Colon (tissue), 2 donors: ENCODE results near the gene AARS1.
"Not testable (repeated sequence)": the region's sequence is repeated elsewhere in the genome, so short reads cannot be mapped to it uniquely, and the experiment has no call there.

Experiments
- FAIRE-seq: peaks from 2 replicates; lab custom pipeline; 2012; peaks lifted over from hg19 to GRCh38; lab: Jason Lieb, UNC
- donor health status: control.
- donor health status: control.

The AARS1 gene

DNA sequence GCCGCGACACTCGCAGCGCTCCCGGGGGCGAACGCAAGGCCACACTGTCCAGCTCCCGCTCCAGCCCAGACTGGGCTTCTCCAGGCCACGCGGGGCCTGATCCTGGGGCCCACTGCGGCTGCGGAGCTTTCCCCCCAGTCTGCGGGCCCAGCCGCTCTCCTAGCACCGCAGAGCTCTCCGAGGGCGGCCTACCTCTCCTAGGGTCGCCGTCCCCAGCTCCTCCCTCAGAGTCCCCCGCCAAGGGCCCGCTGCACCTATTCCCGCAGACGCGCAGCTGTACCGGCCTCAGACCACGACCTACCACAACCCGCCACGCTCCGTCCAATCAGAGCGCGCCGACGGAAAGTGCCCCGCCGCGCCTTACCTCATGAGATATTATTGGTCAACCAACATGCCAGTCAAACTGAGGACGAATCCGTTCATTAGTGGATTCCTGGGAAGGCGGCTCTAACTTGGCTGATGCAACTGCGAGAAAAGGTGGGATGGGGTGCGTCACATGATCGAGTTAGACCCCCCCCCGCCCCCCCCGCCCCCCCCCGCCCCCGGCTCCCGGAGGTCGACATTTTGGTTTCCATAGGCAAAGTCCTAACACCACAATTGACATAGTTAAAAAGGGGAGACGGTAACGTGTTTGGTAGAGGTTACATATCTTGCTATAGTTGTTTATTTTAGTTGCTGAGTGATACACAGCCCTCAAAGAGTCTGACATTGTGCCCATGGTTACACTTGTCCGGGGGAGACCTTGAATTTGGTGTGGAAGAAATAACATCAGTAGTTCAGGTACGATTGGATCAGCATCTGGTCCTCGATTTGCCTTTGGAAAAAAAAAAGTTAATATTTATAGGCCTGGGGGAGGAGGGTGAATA is at the start of gene AARS1:
TSS of gene AARS1 (minus strand) at position 278 of the 866 bp plus-strand sequence. CDS start 6,743 bp downstream, outside the sequence.
- no peak for FAIRE-seq

DNA sequence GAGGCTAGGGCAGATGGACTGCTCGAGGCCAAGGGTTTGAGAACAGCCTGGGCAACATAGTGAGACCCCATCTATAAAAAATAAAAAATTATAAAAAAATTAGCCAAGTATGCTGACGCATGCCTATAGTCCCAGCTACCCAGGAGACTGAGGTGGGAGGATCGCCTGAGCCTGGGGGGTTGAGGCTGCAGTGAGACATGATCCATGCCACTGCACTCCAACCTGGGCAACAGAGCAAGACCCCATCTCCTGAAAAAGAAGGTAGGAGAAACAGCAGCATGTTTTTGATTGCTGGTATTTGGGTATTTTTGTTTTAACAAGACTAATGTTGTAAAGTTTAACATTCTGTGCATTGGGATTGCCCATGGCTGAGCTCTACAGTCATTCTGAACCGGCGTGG is 48.5 kb upstream of the AARS1 start:
- no peak for FAIRE-seq

DNA sequence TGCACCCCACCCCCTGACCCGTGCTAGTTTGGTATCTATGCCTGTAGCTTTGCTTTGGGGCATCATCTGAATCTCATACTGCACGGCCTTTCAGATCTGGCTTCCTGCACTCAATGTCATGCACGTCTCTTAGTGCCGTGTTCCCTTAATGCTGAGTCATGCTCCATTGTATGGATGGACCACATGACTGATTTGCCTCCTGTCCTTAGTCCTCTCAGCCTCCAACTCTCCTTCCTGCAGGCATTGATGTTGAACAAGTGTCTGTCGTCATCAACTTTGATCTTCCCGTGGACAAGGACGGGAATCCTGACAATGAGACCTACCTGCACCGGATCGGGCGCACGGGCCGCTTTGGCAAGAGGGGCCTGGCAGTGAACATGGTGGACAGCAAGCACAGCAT is 43.4 kb upstream of the AARS1 start:
- FAIRE-seq = not testable (repeated sequence)

DNA sequence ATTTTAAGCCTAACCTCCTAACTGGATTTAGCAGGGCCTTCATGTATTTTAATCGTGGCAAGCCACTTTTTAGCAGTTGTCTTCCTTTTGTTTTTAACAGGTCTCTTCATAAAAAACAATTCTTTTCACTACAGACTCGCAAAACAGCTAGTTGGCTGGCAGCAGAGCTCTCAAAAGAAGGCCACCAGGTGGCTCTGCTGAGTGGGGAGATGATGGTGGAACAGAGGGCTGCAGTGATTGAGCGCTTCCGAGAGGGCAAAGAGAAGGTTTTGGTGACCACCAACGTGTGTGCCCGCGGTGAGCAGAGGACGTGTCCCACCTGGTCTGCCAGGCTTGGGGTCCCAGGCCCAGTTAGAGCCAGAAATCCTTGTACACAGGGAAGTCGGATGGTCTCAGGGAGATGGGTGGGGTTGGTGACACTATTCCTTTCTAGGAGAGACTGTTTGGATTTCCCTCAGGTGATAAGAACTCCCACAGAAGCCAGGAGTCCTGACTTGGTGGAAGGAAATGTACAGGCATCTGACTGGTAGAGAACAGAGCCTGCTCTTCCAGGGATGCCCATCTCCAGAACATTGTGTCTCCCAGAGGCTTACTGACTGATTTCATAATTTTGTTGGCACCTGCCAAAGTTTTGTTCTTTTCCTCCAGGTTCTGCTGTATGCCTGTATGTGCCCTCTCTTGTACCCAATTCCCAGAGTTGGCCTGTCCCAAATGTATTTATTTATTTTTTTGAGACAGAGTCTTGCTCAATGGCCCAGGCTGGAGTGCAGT is 42.5 kb upstream of the AARS1 start:
- FAIRE-seq = no peak

DNA sequence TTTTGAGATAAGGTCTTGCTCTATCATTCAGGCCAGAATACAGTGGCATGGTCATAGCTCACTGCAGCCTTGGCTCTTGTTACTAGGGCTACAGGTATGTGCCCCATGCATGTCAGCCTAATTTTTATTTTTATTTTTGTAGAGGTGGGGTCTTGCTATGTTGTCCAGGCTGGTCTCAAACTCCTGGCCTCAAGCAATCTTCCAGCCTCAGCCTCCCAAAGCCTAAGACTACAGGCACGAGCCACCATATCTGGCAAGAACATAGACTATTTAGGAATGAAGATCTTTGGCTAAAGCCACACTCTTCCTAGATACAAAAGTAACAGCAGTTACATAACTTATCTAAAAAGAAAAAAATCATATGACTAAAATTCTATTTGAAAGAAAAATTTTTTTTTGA is 41.8 kb upstream of the AARS1 start:
- FAIRE-seq = no peak

DNA sequence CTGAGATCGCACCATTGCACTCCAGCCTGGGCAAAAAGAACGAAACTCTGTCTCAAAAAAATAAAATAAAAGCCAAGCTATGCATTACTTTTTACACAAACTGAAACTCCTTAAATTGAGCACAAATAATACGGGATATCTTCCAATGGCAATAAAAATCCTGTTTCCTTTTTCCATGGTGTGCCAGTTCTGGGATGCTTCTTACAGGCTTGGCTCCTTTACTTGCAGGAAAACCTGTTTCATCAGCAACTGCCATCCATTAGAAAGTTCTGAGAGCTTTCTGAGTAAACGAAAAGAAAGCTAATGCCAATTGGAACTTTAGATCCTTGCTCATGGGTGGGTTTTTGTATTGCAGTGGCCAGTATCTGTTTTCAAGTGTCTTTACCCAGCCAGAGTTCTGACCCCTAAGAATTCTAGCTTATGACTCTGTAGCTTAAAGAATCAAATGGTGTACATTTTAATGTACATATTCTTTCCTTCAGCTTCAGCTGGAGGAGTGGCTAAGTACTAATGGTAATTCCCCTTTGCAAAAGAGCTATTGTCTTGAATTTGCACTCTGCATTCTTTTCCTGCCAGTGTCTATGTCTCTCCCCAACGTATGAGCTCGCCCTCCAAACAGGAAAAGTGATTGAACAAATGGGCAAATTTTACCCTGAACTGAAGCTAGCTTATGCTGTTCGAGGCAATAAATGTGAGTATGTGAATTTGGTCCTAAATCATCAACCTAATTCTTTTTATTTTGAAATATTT is 35.9 kb upstream of the AARS1 start:
- FAIRE-seq = no peak

DNA sequence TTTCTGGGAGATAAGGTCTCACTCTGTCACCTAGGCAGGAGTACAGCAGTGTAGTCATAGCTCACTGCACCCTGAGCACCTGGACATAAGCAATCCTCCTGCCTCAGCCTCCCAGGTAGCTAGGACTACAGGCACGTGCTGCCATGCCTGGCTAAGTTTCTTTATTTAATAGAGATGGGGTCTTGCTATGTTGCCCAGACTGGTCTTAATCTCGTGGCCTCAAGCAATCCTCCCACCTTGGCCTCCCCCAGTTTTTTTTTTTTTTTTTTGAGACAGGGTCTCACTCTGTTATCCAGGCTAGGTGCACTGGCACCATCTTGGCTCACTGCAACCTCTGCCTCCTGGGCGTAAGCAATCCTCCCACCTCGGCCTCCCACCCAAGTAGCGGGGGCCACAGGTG is 30.8 kb upstream of the AARS1 start:
- FAIRE-seq = no peak

DNA sequence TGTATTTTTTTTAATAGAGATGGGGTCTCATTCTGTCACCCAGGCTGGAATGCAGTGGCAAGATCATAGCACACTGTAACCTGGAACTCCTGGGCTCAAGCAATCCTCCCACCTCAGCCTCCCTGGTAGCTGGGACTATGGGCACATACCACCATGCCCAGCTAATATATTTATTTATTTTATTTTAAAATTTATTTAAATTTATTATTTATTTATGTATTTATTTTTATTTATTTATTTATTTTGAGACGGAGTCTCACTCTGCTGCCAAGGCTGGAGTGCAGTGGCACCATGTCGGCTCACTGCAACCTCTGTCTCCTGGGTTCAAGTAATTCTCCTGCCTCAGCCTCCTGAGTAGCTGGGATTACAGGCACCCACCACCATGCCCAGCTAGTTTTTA is 18.4 kb upstream of the AARS1 start:
- FAIRE-seq = not testable (repeated sequence)

DNA sequence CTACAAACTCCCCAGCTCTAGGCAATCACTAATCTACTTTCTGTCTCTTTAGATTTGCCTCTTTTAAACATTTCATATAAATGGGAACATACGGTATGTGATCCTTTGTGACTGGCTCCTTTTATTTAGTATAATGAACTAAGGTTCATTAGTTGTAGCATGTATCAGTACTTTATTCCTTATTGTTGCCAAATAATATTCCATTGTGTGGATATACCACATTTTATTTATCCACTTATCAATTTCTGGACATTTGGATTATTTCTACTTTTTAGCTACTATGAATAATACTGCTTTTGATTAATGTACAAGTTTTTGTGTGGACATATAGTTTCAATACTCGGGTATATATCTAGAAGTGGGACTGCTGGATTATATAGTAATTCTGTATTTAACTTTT is 17.6 kb upstream of the AARS1 start:
- FAIRE-seq = no peak

DNA sequence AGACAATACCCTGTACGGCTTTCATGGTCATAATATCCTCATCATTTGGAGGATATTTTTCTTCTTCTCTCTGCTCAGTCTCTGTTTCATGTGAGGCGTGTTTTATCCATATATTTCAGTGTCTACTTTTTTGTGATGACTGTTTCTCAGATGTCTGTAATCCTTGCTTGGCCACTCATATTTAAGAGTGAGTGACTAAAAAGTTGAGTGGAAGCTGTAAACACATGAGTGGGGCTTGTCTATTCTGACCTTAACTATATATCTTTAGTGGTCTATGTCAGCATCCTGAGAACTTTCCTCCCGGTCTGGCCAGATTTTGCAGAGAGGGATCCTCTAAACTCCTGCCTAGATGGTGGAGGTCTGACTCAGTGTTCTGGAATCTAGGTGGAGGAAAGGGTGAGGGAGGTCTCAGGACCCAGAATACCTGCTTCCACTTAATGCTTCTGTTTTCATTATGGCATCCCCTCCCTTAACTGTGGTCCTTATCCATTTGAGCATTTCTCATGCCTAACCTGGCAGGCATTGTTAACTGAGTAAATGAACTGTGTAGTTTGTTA is 15.7 kb upstream of the AARS1 start:
- FAIRE-seq = no peak

DNA sequence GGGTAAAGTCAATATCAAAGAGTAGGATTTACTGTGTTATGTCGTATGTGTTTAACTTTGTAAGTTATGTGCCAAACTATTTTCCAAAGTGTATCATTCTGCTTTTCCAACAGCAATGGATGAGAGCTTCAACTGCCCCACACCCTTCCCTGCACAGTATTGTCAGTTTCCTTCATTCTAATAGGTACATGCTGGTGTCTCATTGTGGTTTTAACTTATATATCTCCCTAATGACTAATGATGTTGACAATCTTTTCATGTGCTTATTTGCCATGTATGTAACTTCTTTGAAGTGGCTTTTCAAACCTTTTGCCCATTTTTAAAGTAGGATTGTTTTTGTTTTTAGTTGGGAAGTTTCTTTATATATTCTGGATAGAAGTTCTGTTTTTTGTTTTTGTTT is 13.4 kb upstream of the AARS1 start:
- FAIRE-seq = no peak

DNA sequence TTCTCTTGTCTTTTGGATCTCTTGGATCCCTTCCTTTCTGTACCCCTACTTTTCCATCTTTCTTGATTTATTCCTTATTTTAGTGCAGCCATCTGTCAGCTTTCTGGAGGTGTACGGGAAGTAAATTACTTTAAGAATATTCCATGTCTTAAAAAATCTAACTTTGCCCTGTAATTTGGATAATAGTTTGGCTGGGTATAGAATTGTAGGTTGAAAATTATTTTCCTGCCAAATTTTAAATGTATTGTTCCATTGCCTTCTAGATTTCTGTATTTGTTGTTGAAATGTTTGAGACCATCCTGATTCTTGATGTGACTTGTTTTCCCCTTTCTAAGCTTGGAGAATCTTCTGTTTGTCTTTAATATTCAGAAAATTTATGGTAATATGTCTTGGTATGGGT is 11.8 kb upstream of the AARS1 start:
- no peak for FAIRE-seq

DNA sequence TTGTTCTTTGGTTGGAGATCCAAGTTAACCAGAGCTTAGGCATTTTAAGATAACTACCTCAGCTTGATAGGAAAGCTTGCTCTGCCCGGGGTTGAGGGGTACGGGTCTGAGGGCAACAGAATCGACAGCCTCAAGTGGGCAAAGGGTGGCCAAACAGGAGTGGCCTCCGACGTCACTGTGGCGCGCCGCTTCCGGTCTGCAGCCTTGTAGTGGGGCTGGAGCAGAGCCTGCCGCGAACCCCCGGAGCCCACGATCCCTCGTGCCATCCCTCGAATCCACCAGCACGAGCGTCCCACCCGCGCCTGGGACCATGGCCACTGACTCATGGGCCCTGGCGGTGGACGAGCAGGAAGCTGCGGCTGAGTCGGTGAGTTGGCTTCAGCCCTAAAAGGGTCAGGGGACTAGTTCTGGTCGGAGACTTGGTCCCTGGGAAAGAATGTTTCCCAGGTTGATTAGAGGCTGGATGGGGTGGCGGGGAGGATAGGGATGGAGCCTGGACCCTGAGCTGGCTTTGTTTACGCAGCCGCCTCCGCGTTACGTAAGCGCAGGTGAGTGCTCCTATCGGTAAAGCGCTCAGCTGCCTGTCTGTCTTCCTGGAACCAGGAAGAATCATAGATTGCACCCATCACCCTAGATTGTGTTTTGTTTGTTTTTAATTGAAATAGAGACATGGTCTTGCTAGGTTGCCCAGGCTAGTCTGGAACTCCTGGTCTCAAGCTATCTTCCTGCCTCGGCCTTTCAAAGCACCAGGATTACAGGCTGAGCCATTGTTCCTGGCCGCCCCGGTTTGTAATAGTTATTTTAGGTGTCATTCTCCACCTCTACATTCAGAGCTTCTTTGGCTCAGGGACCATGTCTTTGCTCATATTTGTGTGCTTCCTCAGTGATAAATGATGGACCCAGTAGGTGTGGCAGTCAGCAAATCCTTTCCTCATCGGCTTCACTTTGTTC is 10.0 kb upstream of the AARS1 start, which contains the start of gene DDX19B:
TSS of gene DDX19B (plus strand) at position 199 of the 951 bp plus-strand sequence. CDS start at position 311, 112 bp downstream.
- FAIRE-seq = no peak

DNA sequence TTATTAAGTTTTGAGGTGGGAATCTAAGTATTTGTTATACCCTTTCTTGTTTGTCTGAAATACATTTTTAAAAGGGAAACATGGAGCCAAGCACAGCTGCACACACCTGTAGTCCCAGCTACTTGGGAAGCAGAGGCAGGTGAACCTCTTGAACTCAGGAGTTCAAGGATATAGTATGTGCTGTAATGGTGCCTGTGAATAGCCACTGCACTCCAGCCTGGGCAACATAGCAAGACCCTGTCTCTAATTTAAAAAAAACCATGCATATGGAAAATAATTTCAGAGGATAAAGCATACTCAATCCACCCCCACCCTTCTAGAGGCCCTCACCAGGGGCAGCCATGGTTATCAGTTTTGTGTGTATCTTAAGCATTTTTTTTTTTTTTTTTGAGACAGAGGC is 6.3 kb upstream of the AARS1 start:
- FAIRE-seq = no peak

DNA sequence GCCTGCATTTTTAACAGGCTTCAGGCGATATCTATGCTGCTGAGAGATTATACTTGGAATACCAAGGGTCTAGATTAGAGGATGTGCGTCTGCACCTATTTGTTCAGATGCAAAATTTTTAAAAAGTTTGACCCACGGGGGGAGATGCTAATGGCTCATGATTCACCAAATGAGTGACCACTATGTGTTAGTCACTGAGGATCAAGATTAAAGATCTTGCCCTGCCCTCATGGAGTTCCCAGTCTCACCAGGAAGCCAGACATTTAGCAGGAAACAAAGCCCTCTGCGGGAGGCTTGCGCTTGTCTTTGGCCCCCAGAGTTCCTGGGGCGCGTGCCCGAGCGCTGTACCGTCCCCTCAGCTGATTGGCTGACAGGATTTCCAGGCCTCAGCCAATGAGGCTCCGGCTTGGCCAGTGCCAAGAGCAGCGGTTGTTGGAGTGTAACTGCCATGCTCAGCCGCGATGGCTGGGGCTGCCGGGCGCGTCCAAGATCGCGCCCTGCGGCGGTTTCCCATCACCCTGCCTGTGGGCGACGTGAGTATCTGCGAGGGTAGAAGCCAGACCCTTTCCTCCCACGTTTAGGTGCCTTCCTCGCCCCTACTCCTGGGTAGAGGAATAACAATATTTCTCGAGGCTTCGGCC is 5.2 kb upstream of the AARS1 start:
- FAIRE-seq = no peak

DNA sequence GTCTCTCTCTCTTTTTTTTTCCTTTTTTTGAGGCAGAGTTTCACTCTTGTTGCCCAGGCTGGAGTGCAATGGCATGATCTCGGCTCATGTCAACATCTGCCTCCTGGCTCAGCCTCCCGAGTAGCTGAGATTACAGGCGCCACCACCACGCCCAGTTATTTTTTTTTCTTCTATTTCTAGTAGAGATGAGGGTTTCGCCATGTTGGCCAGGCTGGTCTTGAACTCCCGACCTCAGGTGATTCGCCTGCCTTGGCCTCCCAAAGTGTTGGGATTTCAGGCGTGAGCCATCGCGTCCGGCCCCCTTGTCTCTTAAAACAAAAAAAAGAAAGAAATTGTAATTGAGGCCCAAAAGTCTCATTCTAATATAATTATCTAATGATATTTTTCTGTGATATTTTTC is 2.8 kb upstream of the AARS1 start:
- not testable (repeated sequence) for FAIRE-seq

DNA sequence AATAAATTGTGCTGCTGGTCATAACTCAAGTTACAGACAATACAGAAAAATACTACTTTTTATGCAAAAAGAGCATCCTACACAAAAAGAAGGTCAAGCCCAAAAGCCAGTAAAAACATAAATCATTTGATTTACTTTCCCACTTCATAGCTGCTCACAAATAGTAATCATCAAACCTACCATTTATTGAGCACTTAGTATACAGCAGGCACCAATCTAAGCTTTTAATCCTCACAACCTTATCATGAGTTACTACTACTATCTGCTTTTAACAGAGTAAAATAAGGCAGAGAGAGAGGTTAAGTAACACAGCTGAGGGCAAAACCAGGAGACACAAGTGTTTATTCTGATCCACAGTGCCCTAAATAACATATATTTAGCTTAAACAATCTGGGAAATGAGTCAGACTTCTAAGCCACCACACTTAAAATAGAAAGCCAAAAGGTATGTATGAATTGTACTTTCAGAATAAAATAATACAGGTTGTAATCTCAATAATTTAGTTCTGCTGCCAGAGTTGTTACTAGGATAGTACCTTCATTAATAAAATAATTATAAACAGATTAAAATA is 1.7 kb upstream of the AARS1 start:
- no peak for FAIRE-seq

DNA sequence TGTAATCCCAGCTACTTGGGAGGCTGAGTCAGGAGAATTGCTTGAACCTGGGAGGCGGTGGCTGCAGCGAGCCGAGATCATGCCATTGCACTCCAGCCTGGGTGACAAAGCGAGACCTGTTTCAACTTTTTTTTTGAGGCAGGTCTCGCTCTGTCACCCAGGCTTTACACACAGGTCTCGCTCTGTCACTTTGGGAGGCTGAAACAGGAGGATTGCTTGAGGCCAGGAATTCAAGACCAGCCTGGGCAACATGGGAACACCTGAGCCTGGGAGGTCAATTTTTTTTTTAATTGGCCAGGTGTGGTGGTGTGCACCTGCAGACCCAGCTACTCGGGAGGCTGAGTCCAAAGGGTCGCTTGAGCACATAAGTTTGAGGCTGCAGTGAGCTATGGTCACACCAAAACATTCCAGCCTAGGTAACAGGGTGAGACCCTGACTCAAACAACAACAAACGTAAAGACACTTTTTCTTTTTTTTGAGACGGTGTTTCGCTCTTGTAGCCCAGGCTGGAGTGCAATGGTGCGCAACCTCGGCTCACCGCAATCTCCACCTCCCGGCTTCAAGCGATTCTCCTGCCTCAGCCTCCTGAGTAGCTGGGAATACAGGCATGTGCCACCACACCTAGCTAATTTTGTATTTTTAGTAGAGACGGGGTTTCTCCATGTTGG is 1.9 kb downstream of the AARS1 start:
- FAIRE-seq = not testable (repeated sequence)

DNA sequence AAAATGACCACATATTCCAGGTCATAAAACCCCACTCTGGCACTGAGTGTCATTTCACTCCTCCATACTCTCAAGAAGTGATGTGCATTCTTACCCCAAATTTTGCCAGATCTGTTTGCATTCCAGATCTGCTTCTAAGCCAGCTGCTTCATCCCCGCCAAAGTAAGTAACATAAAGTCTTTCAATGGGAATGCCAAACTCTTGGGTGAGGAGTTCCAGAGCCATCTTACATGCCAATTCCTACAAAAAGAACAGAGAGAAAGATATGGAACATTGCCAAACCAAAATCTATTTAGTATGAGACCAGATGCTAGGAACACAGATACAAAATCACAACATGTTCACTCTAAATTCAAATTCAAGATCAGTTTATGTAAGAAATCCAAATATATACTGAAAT is 12.9 kb downstream of the AARS1 start:
- no peak for FAIRE-seq

DNA sequence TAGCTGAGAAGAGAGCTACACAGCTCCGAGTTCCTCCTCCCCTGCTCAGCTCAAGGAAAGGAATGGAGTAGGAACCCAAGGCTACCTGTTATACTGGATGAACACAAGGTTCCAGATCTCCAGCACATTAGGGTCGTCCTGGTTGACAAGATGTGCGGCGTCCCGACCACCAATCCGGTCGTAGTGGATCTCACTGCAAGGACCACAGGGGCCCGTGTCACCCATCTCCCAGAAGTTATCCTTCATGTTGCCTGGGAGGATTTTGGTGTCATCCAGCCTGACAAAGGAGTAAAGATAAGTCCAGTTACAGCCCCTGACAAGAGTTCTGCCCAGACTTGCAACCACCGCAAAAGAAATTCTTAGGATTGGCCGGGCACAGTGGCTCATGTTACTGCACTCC is 17.6 kb downstream of the AARS1 start:
- no peak for FAIRE-seq
